ENCODE measurements around the gene IL18RAP.

Gene IL18RAP

GRCh38 chr2:102424754-102425153, 1.8 kb downstream of the IL18RAP start:
- no peak for DNase-seq

- DNase-seq: no peak
Measured at GRCh38 chr2:102425441-102426132, 2.6 kb downstream of the IL18RAP start.

- DNase-seq: no peak
Measured at GRCh38 chr2:102427249-102427648, 4.3 kb downstream of the IL18RAP start.

GRCh38 chr2:102428573-102428972, 5.6 kb downstream of the IL18RAP start:
- DNase-seq: no peak

- no peak for DNase-seq
Measured at GRCh38 chr2:102432386-102432785, 9.4 kb downstream of the IL18RAP start.

- DNase-seq: peak in 1 of 3 donors; percentile 6
Measured at GRCh38 chr2:102433973-102434654, 11.2 kb downstream of the IL18RAP start.

GRCh38 chr2:102434655-102435381, 11.9 kb downstream of the IL18RAP start:
- DNase-seq: peak in 1 of 3 donors; percentile 8

- peak; percentile 56 to 85 (median 76) for DNase-seq
Measured at GRCh38 chr2:102435741-102436140, 12.8 kb downstream of the IL18RAP start.

- DNase-seq: peak; percentile 92 to 95 (median 94)
Measured at GRCh38 chr2:102436323-102436722, 13.4 kb downstream of the IL18RAP start.

GRCh38 chr2:102437122-102437521, 14.2 kb downstream of the IL18RAP start:
- peak in 1 of 3 donors; percentile 13 for DNase-seq

GRCh38 chr2:102438111-102438510, 15.2 kb downstream of the IL18RAP start:
- no peak for DNase-seq

- no peak for DNase-seq
Measured at GRCh38 chr2:102438578-102438977, 15.6 kb downstream of the IL18RAP start.

- no peak for DNase-seq
Measured at GRCh38 chr2:102439065-102439695, 16.2 kb downstream of the IL18RAP start.

GRCh38 chr2:102442967-102443828, 20.2 kb downstream of the IL18RAP start:
- DNase-seq: peak; percentile 57 to 75 (median 63)

- DNase-seq: no peak
Measured at GRCh38 chr2:102444233-102444632, 21.3 kb downstream of the IL18RAP start.

GRCh38 chr2:102446936-102447335, 24.0 kb downstream of the IL18RAP start:
- no peak for DNase-seq

GRCh38 chr2:102449370-102449974, 26.5 kb downstream of the IL18RAP start:
- DNase-seq: peak; percentile 65 to 77 (median 67)

- no peak for DNase-seq
Measured at GRCh38 chr2:102451968-102452367, 29.0 kb downstream of the IL18RAP start.

- DNase-seq: no peak
Measured at GRCh38 chr2:102453501-102453900, 30.5 kb downstream of the IL18RAP start.

- no peak for DNase-seq
Measured at GRCh38 chr2:102455061-102455670, 32.2 kb downstream of the IL18RAP start.

GRCh38 chr2:102460467-102460866, 37.5 kb downstream of the IL18RAP start:
- no peak for DNase-seq

Measured in suppressor macrophage treated with lipopolysaccharide for 1 hour (primary cell).